ENCODE measurements around the gene AP2A1. TPM values are rescaled to one million over a fixed set of nuclear protein-coding genes. Genes with fewer than 3 reads are reported as not detected.

AP2A1 gene
- total RNA-seq, 1 experiment from 2014 or later: 75.0 TPM

DNA sequence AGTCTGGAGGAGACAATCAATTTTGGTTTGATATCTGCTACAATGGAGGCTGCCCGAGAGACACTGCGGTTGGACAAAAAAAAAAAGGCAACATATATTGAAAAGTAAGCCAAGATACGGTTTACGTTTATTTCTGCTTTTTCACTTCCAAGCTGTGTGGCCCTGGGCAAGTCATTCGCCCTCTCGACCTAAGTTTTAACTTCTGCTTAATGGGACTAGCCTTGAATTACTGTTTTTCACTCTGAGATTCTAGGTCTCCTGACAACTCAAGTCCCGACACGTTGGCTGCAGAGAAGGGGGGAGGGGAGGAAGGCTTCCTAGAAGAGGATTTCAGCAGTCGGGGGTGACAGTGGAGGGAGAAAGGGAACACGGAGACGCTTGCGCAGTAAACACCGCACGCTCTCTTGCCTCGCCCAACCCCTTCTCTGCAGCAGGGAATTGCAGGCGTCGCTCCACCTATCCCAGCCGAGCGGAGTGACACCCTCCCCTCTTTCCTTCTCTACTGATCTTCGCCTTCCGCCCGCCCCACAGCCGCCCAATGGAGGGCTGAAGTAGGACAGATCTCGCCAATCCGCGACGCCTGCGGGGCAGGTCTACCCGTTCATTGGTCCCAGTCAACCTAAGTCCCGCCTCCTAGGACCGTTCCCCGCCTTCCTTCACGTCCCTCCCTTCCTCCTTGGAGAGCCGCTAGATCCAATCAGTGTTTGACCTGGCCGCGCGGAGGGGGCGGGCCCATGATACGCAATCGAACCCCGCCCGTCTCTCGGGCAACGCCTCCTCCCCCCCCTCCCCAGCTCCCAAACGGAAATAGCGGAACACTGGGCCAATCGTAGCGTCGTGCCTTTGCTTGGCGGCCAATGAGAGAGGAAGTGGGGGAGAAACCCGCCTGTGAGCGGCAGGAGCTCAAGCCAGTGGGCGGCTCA is 533 bp upstream of the AP2A1 start:
- peak; percentile 100 for DNase-seq (ENCODE audit: low read depth)

DNA sequence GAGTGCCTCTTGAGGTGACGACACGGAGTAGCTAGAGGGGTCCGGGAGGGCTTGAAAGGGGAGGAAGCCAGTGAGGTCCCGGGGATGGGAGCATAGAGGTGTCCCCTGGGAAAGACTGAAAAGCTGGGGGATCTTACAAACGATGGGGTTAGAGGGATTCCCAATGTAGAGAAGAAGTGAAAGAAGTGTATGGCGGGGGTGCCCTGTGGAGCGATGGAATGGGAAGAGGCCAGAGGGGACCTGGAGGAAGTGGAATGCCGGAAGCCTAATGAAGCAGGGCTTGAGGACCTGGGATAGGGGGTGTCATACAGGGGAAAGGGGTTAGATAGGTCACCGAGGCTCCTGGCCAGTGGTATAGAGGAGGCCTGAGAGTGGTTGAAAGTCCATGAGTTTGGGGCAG is 580 bp downstream of the AP2A1 start:
- no peak for DNase-seq (ENCODE audit: low read depth)

DNA sequence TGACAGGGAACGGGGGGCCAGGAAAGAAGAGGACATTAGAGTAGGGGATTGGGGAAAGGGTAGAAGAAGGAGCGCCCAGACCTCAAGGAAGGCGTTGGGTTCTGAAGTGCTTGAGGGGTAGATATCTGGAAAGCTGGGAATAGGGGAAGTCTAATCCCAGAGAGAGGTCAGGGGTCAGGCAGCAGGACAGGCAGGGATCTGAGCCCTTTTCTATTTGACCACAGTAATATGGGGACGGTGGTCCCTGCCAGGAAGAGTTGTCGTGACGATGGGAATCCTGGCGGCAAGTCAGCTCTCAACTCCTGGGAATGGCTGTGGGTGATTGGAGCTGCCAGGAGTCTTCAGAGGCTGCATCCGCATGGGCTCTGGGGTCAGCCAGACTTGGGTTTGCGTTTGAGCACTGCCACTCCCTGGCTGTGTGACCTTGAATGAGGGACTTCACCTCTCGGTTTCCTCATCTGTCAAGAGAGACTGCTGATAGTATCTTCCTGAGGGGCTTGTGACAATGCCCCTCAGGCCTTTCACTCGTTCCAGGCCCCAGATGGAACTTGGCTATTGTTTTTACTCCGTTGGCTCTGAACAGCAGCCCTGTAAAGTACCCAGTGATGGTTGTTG is 1.3 kb downstream of the AP2A1 start:
- no peak for DNase-seq (ENCODE audit: low read depth)

DNA sequence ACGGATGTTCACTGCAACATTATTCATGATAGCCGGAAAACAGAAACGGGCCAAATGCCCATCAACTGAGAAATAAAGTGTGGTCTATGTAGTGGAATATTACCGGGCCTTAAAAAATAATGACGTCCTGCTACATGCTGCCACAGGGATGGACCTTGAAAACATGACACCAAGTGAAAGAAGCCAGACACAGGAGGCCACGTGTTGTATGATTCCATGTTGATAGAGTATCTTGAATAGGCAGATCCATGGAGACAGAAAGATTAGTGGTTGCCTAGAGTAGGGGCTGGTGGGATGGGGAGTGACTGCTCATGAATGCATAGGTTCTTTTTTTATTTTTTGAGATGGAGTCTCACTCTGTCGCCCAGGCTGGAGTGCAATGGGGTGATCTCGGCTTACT is 3.7 kb downstream of the AP2A1 start:
- no peak for DNase-seq (ENCODE audit: low read depth)

DNA sequence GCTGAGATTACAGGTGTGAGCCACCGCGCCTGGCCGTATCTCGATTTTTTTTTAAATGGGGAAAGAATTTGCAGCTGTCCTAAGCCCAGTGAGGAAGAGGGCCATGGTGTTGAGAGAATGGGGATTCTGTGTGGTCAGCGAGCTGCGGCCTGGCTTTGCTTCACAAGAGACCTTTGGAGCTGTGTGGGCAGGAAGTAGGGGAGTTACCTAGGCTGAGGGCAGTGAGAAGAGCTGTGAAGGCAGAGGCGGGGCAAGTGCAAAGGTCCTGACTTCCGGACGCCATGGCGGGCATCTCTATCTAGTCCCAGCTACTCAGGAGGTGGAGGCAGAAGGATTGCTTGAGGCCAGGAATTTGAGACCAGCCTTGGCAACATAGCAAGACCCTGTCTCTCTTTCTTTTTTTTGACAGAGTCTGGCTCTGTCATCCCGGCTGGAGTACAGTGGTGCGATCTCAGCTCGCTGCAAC is 4.9 kb downstream of the AP2A1 start:
- DNase-seq (ENCODE audit: low read depth): no peak

DNA sequence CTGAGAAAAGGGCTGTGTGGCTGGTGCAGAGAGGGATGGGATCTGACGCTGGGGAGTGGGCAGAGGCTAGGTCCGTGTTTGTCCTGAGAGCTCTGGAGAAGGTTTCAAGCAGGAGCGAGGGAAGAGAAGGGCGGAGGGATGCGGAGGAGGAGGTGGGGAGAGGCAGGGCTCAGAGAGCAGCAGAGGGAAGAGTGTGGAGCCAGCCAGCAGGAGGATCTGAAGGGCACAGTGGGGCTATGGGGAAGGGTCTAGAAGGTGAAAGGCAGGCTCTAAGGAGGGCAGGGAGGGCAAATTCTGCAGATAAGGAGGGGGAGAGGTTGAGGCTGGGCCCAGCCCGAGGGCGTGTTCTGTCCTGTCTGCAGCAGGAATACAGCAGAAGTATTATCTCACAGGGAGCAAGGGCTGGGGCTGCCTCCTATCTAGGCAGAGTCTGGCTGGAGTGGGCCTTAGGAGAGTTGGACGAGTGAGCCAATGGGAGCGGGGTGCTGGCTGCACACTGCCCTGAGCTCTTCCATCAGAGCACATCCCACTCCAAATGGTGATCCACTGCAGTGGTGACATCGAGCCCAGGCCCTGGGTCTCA is 6.1 kb downstream of the AP2A1 start:
- DNase-seq (ENCODE audit: low read depth): no peak

DNA sequence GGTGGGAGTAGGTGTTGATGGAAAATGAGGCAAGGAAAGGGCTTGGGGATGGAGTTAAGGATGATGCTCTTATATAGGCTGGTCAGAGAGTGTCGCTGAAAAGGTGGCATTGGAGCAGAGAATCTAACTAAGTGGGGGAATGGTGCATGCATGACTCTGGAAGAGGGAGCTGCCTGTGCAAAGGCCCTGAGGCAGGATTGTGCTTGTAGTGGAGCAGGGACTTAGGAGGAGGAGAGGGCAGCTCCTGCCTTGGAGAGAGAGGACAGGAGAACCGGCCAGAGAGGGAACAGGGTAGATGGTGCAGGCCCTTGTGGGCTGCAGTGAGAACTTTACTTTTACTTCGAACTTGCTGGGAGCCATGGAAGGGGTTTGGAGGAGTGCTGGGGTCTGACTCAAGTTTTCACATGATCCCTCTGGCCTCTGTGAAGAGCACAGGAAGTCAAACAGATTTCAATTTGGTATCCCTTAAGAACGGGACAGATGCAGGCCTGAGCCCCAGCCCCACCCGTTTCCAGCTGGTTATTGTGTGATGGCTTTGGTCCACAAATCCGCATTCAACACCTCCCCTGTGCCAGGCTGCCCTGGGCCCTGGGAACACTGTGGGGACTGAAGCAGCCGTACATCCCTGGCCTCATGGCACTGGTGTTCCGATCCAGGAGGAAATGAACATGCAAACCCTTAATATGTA is 7.0 kb downstream of the AP2A1 start:
- no peak for DNase-seq (ENCODE audit: low read depth)

DNA sequence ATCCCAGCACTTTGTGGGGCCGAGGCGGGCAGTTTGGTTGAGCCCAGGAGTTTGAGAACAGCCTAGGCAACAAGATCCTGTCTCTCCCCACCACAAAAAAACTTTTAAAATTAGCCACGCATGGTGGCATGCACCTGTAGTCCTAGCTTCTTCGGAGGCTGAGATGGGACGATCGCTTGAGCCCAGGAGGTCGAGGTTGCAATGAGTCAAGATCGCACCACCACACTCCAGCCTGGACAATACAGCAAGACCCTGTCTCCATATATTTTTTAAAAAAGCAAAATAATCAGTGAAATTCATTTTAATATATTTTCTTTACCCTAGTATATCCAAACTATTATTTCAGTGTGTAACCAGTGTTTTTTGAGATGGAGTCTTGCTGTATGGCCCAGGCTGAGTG is 8.2 kb downstream of the AP2A1 start:
- no peak for DNase-seq (ENCODE audit: low read depth)

DNA sequence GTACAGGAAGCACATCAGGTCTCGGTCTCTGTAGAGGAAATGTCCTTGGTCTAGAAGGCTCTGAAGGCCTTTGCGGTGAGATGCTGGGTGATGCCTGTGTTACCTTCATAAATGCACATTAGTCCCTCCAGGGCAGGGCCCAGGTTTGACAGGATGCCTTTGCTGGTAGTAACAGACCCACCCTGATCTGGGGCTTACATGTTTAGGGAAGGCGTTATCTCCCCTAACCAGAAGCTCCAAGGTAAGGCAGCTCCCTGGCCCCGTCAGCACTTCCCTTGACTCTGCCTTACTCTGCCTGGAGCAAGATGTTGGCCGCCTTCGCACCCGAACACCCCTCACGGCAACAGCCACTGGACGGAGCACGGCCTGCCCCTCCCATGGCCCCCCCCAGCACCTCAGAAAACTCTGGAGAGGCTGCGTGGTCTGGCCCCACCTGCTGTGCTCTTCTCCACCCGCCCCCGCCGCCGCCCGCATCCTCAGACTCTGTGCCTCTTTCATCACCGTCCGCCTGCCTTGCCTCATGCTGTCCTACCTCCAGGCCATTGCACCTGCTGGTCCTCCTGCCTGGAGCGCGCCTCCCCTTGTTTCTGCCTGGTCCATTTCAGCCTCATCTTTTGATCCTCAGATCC is 9.1 kb downstream of the AP2A1 start:
- DNase-seq (ENCODE audit: low read depth): no peak

DNA sequence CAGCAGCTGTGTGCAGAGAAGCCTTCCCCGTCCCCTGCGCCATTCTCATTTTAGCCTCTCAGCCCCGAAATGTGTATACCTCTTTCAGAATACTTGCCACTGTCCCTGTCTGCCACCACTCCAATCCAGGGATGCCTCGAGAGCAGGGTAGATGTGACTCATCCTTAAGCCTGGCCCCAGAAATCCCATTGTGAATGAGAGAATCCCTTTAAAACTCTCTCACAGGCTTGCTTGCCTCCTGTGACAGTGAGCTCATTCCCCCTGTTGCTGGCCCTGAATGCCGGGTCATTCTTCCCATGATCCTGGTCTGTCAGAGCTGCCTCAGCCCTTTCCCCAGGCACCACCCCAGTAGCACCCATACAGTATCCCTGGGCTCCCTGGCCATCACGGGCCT is 9.6 kb downstream of the AP2A1 start:
- no peak for DNase-seq (ENCODE audit: low read depth)

DNA sequence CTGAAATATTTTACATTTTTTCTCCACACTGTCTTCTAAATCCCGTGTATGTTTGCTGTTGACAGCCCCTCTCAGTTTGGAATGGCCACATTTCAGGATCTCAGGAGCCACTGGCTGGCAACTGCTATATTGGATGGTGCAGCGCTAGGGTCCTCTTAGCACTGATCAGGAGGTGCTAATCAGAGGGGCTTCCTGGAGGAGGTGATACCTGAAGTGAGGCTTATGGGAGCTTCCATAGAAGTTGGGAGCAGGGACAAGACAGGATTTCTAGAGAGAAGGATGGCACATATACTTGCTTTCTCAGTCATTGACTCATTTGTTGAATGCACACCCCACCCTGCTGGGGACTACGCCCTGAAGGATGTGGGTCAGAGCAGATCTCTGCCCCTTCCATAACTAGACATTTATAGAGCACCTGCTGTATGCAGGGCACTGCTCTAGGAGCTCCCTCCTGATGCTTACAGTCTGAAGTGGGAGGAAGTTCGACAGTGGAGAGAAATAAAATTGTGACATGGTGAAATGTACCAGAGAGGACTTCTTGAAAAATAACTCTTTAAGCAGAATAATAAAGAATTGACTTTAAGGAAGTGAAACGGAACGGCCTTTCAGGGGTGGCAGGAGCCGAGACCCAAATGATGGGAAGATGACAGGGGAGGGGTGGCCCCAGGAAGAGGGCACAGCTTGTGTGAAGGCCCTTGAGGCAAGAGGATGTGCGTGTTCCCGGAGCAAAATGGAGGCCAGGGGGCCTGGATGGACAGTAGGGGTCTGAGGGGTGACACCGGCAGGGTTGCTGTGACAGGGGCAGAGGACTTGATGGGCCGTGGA is 13.1 kb downstream of the AP2A1 start:
- no peak for DNase-seq (ENCODE audit: low read depth)

DNA sequence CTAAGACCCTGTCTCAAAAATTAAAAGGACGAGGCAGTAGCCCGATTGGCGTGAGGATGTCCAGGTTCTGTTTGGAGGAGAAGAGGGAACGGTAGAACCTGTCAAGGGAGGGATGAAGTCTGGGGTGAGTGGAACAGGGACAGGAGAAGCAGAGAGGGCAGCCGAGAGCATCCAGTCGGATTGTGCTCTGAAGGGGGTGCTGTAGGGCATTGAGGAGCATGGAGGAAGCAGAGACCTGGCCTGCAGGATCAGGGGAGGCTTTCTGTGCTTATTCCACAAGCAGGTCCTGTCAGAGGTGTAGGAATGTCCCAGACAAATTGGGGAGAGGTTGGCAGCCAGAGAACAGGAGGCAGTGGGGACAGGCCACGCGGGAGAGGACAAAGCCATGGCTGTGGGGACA is 14.1 kb downstream of the AP2A1 start:
- no peak for DNase-seq (ENCODE audit: low read depth)

DNA sequence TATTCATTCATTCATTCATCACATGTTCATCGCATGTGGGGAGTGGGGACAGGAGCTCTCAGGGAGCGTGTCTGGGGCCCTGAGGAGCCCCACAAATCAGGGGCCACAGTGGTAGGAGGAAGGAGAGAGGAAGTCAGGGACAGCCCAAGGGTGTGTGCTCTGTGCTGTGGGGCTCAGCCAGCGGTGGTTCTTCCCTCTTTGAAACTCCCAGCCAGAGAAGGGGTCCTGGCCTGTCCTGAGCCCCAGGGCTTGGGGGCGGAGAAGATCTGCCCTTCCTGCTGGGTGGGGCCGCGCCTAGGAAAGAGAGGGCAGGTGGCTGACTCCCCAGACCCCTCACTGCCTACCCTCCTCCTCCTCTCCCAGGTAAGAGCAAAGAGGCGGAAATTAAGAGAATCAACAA is 14.6 kb downstream of the AP2A1 start:
- DNase-seq (ENCODE audit: low read depth): no peak

DNA sequence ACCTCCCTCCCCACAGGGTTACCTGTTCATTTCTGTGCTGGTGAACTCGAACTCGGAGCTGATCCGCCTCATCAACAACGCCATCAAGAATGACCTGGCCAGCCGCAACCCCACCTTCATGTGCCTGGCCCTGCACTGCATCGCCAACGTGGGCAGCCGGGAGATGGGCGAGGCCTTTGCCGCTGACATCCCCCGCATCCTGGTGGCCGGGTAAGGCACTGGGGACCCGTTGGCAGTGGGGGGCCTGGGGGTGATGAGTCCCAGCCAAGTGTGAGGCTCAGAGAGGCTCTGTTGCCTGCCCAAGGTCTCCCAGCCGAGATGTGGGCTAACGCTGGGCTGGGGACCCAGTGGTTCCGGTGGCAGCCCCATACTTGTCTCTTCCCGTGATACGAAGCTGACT is 15.7 kb downstream of the AP2A1 start:
- DNase-seq (ENCODE audit: low read depth): no peak

DNA sequence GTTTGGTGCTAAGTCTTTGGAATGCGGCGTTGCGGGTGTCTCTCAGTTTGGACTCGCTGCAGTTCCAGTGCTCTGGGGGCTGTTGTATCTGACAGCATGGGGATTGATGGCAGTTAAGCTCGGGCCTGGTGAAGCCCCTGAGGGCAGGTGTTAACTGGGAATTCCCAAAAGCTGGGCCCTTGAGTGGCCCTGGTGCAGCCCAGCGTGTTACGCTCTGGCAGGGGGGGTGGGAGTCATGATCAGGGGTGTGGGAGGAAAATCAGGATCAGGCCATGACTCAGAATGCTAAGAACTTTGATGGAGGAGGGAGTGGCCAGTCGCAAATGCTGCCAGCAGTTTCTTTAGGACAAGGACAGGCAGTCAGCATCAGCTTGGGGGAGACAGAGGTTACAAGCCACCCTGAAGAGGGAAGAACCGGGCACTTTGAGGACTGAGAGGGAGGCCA is 19.6 kb downstream of the AP2A1 start:
- peak; percentile 45 for DNase-seq (ENCODE audit: low read depth)

DNA sequence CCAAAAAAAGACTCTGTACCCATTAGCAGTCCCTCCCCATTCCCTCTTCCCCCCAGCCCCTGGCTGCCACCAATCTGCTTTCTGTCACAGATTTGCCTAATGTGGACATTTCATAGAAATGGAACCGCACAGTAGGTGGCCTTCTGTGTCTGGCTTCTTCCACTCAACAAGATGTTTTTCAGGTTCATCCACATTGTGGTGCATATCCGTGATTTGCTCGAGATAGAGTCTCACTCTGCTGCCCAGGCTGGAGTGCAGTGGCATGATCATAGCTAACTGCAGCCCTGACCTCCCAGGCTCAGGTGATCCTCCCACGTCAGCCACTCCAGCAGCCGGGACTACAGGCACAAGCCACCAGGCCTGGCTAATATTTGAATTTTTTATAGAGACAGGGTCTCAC is 20.9 kb downstream of the AP2A1 start:
- DNase-seq (ENCODE audit: low read depth): no peak

DNA sequence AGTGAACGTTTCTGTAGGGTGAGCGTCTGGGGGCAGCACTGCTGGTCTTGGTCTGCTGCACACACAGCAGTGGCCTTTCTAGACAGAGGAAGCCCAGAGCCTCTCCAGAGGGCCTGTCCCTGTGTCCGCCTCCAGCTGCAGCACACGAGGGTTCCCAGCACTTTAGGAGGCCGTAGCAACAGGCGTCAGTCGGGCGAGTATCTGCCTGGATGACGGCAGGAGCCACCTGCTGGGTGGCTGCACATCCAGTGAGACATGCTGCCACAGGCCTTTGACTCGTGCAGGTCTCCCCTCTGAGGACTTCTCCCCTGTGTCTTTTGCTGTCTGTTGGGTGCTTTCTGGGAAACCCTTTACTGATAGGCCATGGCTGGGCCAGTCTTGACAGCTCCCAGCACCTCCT is 22.1 kb downstream of the AP2A1 start:
- no peak for DNase-seq (ENCODE audit: low read depth)

DNA sequence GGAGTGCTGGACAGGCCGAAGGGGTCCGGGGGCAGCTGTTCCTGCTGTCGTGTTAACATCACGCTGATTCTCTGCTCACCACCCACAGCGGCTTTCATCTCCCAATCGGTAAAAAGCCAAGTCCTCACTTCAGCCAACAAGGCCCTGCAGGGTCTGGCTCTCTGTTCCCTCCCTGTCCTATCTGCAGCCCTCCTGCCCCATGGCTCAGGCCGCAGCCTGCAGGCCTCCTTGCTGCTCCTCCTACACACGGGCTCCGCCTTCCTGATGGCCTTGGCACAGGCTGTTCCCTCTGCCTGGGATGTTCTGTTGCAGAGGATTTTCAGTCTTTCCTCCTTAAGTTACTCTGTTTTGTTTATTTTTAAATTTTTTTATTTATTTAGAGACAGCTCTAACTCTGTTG is 24.1 kb downstream of the AP2A1 start:
- no peak for DNase-seq (ENCODE audit: low read depth)

DNA sequence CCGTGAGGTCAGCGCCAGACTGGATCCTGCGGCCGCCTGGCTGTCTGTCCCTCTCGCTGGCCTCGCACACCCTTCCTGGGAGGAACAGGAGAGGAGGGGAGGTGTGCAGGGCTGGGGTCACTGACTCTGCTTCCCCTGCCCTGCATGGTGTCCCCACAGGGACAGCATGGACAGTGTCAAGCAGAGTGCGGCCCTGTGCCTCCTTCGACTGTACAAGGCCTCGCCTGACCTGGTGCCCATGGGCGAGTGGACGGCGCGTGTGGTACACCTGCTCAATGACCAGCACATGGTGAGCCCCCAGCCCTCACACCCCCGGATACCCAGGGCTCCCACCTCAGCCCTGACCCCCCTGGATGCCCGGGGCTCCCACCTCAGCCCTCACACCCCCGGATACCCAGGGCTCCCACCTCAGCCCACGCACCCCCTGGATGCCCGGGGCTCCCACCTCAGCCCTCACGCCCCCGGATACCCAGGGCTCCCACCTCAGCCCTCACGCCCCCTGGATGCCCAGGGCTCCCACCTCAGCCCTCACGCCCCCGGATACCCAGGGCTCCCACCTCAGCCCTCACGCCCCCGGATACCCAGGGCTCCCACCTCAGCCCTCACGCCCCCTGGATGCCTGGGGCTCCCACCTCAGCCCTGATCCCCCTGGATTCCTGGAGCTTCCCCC is 25.1 kb downstream of the AP2A1 start:
- DNase-seq (ENCODE audit: low read depth): no peak
